Parathyroid adenoma (tissue), 2 donors: ENCODE data around the gene SYT14.

Source experiments
- H2AFZ ChIP-seq: fragments of 300-600 bp; sonication (generic); one replicate; pipeline ENCODE4 v1.7.0; 2017; ENCODE audit warnings: antibody characterized with exemption, mild to moderate bottlenecking
- H3K27ac ChIP-seq: fragments of 300-600 bp; sonication (generic); one replicate; pipeline ENCODE4 v1.7.0; 2017
- H3K27me3 ChIP-seq: fragments of 300-600 bp; sonication (generic); one replicate; pipeline ENCODE4 v1.7.0; 2017; ENCODE audit warnings: low read length; ENCODE audit not compliant: control insufficient read depth, insufficient read depth
- H3K36me3 ChIP-seq: fragments of 300-600 bp; sonication (generic); one replicate; pipeline ENCODE4 v1.7.0; 2017; ENCODE audit warnings: low read length; ENCODE audit not compliant: control insufficient read depth, insufficient read depth
- H3K4me1 ChIP-seq: fragments of 300-600 bp; sonication (generic); one replicate; pipeline ENCODE4 v1.7.0; 2017; ENCODE audit warnings: control low read depth
- H3K4me2 ChIP-seq: fragments of 300-600 bp; sonication (generic); one replicate; pipeline ENCODE4 v1.7.0; 2017; ENCODE audit warnings: low read length
- H3K4me3 ChIP-seq: fragments of 300-600 bp; sonication (generic); one replicate; pipeline ENCODE4 v1.7.0; 2017; ENCODE audit warnings: low read depth, low read length
- H3K79me2 ChIP-seq: fragments of 300-600 bp; sonication (generic); one replicate; pipeline ENCODE4 v1.7.0; 2017; ENCODE audit warnings: control low read depth
- H3K9ac ChIP-seq: fragments of 300-600 bp; sonication (generic); one replicate; pipeline ENCODE4 v1.7.0; 2017; ENCODE audit warnings: mild to moderate bottlenecking
- H3K9me3 ChIP-seq: fragments of 300-600 bp; sonication (generic); one replicate; pipeline ENCODE4 v1.7.0; 2017; ENCODE audit warnings: low read length; ENCODE audit not compliant: control insufficient read depth
- TF ChIP-seq, protein P1 (sequence below): fragments of 300-600 bp; sonication (generic); IDR thresholded peaks from one replicate; pipeline ENCODE4 v1.7.0; 2017; ENCODE audit warnings: antibody characterized with exemption, mild to moderate bottlenecking
- donor health status: primary hyperparathyroidism.

Gene SYT14

DNA sequence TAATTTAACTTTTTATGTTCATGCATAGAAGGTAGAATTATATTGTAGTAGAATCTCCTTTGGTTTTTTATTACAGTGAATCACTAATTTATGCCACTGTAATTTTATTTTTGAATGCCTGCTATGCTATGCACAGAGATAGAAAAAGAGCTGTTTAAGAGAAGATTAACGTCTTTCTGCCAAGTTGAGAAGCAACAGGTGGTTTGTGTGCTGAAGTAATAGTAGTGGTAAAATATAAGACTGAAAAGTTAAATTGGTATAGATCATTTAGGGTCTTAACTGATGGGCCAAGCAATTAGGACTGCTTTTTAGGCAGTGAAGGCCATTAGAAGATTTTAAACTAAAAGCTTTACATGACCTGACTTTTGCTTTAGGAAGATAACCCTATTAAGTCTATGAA is 115.1 kb downstream of the SYT14 start:
- no peak overlapping the region for H3K4me2 ChIP-seq
- no peaks in the 10 kb centered on the region for H3K4me1 ChIP-seq
- H3K4me3 ChIP-seq: no peak overlapping the region
- peaks cover 3% of the 10 kb centered on the region for H3K36me3 ChIP-seq
- H3K27ac ChIP-seq: no peak overlapping the region
- H3K27me3 ChIP-seq: no peaks in the 10 kb centered on the region
- no peak overlapping the region for H3K9ac ChIP-seq
- H3K79me2 ChIP-seq: no peaks in the 10 kb centered on the region
- H2AFZ ChIP-seq: no peak overlapping the region
- TF ChIP-seq, protein P1, sequence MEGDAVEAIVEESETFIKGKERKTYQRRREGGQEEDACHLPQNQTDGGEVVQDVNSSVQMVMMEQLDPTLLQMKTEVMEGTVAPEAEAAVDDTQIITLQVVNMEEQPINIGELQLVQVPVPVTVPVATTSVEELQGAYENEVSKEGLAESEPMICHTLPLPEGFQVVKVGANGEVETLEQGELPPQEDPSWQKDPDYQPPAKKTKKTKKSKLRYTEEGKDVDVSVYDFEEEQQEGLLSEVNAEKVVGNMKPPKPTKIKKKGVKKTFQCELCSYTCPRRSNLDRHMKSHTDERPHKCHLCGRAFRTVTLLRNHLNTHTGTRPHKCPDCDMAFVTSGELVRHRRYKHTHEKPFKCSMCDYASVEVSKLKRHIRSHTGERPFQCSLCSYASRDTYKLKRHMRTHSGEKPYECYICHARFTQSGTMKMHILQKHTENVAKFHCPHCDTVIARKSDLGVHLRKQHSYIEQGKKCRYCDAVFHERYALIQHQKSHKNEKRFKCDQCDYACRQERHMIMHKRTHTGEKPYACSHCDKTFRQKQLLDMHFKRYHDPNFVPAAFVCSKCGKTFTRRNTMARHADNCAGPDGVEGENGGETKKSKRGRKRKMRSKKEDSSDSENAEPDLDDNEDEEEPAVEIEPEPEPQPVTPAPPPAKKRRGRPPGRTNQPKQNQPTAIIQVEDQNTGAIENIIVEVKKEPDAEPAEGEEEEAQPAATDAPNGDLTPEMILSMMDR: no peak
- no peaks in the 10 kb centered on the region for H3K9me3 ChIP-seq

GRCh38 chr1:210057593-210057992 is 119.6 kb downstream of the SYT14 start:
- H3K36me3 ChIP-seq: no peaks in the 10 kb centered on the region
- H3K79me2 ChIP-seq: no peaks in the 10 kb centered on the region
- H3K4me3 ChIP-seq: no peak overlapping the region
- TF ChIP-seq, protein P1: no peak
- H3K9ac ChIP-seq: no peak overlapping the region
- H3K4me2 ChIP-seq: no peak overlapping the region
- H3K4me1 ChIP-seq: no peaks in the 10 kb centered on the region
- no peaks in the 10 kb centered on the region for H3K27me3 ChIP-seq
- H2AFZ ChIP-seq: no peak overlapping the region
- no peak overlapping the region for H3K27ac ChIP-seq
- H3K9me3 ChIP-seq: no peaks in the 10 kb centered on the region

DNA sequence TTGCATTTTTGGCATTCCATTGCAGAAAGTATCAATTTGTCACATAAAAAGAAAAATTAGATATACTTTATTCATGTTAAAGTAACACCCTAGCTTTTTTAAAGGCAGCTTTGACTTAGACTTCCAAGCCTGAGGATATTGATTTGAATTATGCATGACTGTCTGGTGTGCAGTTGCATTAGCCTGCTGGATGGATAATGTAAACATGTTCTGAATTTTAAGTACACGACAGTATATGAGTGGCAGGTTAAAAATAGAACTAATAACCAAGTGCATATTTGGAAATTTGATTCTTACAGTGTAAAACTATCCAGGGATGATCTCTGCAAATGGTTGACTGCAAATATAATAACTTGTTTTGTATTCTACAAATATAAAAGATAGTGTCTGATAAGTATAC is 124.0 kb downstream of the SYT14 start:
- H3K9ac ChIP-seq: no peak overlapping the region
- no peak overlapping the region for H3K4me3 ChIP-seq
- no peaks in the 10 kb centered on the region for H3K79me2 ChIP-seq
- no peak overlapping the region for H2AFZ ChIP-seq
- no peaks in the 10 kb centered on the region for H3K27me3 ChIP-seq
- H3K4me1 ChIP-seq: no peaks in the 10 kb centered on the region
- no peak overlapping the region for H3K27ac ChIP-seq
- TF ChIP-seq, protein P1: no peak
- H3K4me2 ChIP-seq: no peak overlapping the region
- H3K9me3 ChIP-seq: no peaks in the 10 kb centered on the region
- H3K36me3 ChIP-seq: no peaks in the 10 kb centered on the region

DNA sequence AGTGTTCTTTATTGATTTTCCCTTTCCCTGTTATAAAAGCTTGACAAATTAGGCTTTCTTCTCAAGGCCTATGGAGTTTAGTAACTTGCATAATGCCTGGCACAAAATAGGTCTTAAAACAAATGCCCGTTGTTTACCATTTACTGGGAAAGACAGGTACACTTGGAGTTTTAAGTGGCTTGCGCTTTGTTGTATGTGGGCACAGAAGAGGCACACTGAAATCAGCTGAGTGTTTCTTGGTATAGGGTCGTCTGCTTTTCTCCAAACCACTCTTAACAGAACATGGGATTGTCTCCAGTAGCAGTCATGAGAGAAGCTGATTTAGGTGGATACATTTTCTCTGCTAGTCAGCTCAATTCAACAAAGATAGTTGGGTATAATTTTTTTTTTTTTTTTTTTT is 132.5 kb downstream of the SYT14 start:
- H3K9me3 ChIP-seq: no peaks in the 10 kb centered on the region
- no peak overlapping the region for H3K27ac ChIP-seq
- no peaks in the 10 kb centered on the region for H3K36me3 ChIP-seq
- no peaks in the 10 kb centered on the region for H3K79me2 ChIP-seq
- no peaks in the 10 kb centered on the region for H3K27me3 ChIP-seq
- H3K4me3 ChIP-seq: no peak overlapping the region
- no peaks in the 10 kb centered on the region for H3K4me1 ChIP-seq
- TF ChIP-seq, protein P1: no peak
- no peak overlapping the region for H3K4me2 ChIP-seq
- no peak overlapping the region for H2AFZ ChIP-seq
- no peak overlapping the region for H3K9ac ChIP-seq

DNA sequence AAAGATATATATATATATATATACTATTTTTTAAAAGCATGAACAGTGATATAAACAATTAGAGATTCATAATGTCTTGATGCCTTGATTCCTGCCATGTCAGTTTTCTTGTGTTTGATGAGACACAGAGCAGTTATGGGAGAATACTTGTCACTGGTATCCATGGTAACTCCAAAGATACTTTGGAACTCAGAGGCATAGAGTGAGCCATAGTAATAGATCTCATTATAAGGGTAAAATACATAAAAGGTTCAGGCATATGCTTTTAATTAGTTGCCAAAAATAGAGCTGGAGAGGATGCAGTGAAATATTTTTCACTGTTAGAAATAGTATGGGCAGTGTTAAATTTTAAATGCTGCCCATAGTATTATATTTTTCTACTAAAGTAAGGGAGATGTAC is 134.1 kb downstream of the SYT14 start:
- TF ChIP-seq, protein P1: no peak
- Histone ChIP-seq H3K27ac (no peak overlapping the region), H2AFZ (no peak overlapping the region), H3K4me1 (no peaks in the 10 kb centered on the region), H3K4me2 (no peak overlapping the region), H3K79me2 (no peaks in the 10 kb centered on the region), H3K4me3 (no peak overlapping the region), H3K9me3 (no peaks in the 10 kb centered on the region), H3K9ac (no peak overlapping the region), H3K27me3 (no peaks in the 10 kb centered on the region), H3K36me3 (no peaks in the 10 kb centered on the region)
